ENCODE results near the gene UGGT1.

DNA sequence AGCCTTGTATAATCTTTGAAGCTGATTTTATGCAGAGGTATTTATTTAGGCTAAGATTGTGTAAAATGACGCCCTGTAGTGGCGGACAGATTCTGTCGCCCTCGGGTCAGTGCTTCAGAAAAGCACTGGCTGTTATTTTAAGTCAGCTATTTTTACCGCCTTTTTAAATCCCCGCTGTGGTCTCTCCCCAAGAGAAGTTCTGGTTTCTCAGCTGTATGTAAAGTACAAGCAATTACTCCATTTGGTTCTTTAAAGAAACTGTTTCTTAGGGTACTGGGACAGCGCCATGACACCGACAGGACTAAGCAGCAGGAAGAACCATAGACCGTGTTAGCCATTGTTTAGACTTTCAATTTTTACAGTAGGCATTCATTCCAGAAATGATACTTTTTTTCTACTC, 65.0 kb downstream of the UGGT1 start:
- TF ChIP-seq CTCF (IDR thresholded peaks at IDR 0.05; ENCODE audit: insufficient read depth, low read length, poor library complexity, severe bottlenecking) (no peak), EZH2phosphoT487 (conservative IDR thresholded peaks at IDR 0.05; ENCODE audit: low read length) (no peak)

Measured in SU-DHL-6 (cell line).